DMS 273 (cell line): ENCODE results near the gene MRPS9.

ENCODE experiments used
- DNase-seq: peaks from one replicate; lab custom pipeline; 2025; ENCODE audit not compliant: unreplicated experiment; lab: John Stamatoyannopoulos, UW

The MRPS9 gene

DNA sequence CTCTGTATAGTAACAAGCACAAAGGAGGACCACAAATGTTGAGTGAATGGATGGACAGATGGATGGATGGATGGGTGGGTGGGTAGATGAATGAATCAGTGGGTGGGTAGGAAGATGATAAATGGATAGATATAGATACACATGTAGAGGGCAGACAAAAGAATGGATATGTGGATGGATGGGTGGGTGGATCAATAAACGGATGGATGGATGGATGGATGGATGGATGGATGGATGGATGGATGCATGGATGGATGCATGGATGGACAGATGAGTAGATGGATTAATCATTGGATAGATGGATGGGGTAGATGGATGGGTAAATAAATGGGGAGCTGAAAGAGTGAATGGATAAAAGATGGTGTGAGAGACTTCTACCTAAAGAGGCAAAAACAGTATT is 111.4 kb downstream of the MRPS9 start:
- no peak for DNase-seq
